ENCODE measurements around the gene SPAST.
"Not testable (repeated sequence)": the region's sequence is repeated elsewhere in the genome, so short reads cannot be mapped to it uniquely, and the experiment has no call there.

SPAST gene

GRCh38 chr2:32129086-32129485 lies 65.7 kb downstream of the SPAST start:
- DNase-seq = no peak

DNA sequence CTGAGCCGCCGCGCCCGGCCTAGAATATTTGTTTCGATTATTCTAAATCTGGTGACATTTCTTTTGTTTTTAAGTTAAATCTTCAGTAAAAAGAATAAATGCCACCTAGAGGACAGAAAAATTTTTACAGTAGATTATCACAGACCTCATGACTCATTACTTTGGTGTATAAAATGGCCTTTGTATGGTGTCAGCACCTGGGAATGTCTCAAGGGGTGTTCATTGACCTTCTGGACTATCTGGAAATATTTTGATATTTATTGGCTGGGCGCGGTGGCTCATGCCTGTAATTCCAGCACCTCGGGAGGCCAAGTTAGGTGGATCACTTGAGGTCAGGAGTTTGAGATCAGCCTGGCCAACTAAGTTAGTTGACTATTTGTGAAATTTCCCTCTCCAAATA lies 72.1 kb downstream of the SPAST start:
- DNase-seq = no peak

- no peak for DNase-seq
Observed at GRCh38 chr2:32136097-32136496, 72.7 kb downstream of the SPAST start.

- not testable (repeated sequence) for DNase-seq
Observed at GRCh38 chr2:32151544-32151943, 88.2 kb downstream of the SPAST start.

DNA sequence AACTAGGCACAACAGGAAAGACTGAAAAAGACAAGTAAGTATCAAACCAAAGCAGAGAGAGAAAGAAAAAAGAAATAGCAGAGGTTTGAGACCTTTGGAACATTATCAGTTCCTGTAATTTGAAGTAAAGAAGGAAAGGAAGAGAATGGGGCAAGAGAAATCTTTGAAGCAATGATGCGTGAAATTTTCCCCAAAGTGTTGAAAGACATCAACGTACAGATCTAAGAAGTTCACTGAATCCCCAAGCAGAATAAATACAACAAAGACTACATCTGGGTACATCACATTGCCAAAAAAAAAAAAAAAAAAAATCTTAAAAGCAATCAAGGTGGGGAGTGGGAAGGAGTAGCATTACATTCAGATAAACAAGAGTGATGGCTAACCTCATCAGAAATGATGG lies 96.3 kb downstream of the SPAST start:
- DNase-seq = no peak

DNA sequence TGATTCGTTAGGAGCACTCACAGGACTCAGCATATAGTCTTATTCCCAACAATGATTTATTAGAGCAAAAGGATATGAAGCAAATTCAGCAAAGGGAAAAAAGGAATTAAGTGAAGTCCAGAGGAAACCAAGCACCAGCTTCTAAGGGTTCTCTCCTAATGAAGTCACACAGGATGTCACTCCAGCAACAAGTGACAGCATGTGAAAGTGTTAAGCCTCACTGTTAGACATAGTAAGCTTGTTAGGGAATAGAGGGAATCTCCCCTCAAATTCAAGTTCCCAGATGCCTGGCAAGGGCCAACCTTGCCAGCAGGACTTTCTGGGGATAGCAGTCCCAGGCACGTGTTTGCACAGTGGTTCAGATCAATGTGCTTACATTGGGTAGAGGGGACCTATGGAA lies 97.9 kb downstream of the SPAST start:
- DNase-seq = no peak

DNA sequence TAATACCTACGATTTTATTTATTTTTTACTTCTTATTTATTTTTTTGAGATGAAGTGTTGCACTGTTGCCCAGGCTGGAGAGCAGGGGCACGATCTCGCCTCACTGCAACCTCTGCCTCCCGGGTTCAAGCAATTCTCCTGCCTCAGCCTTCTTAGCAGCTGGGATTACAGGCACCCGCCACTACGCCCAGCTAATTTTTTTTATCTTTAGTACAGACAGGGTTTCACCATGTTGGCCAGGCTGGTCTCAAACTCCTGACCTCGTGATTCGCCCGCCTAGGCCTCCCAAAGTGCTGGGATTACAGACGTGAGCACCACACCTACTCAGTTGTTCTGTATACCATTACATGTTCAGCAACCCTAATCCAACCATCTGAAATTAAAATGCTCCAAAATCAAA lies 100.9 kb downstream of the SPAST start:
- DNase-seq = not testable (repeated sequence)

GRCh38 chr2:32165027-32165347 lies 101.6 kb downstream of the SPAST start:
- not testable (repeated sequence) for DNase-seq

GRCh38 chr2:32166115-32166574 lies 102.8 kb downstream of the SPAST start:
- DNase-seq = no peak

GRCh38 chr2:32168513-32168912 lies 105.2 kb downstream of the SPAST start:
- no peak for DNase-seq

- DNase-seq = no peak
Observed at GRCh38 chr2:32172870-32173269, 109.5 kb downstream of the SPAST start.

GRCh38 chr2:32182667-32183066 lies 119.3 kb downstream of the SPAST start:
- DNase-seq = no peak

GRCh38 chr2:32189011-32189410 lies 125.7 kb downstream of the SPAST start:
- DNase-seq = no peak

- no peak for DNase-seq
Observed at GRCh38 chr2:32192418-32192817, 129.1 kb downstream of the SPAST start.

- DNase-seq = no peak
Observed at GRCh38 chr2:32200814-32201213, 137.5 kb downstream of the SPAST start.

DNA sequence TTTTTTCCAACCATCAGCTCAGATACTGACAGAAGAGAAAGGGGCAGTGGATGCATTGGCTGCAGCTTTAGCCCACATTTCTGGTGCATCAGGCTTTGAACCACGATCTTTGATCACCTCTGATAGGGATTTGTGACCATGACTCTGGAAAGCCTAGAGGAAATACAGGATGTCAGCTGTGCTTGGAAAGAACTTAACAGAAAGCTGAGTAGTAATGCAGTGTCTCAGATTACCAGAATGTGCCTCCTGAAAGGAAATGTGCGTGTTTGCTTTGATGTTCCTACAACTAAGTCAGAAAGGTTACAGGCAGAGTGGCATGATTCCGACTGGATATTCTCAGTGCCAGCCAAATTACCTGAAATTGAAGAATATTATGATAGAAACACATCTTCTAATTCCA lies 140.1 kb downstream of the SPAST start:
- not testable (repeated sequence) for DNase-seq

Measured in activated gamma-delta T cell treated with Interleukin-2 at 50 U/mL for 16 hours (primary cell).